ENCODE data around the gene COL15A1.
"Not testable (repeated sequence)": the region's sequence is repeated elsewhere in the genome, so short reads cannot be mapped to it uniquely, and the experiment has no call there.

Gene COL15A1

GRCh38 chr9:98994172-98995058 lies 50.7 kb downstream of the COL15A1 start:
- no peak for DNase-seq (ENCODE audit: low spot score)

DNA sequence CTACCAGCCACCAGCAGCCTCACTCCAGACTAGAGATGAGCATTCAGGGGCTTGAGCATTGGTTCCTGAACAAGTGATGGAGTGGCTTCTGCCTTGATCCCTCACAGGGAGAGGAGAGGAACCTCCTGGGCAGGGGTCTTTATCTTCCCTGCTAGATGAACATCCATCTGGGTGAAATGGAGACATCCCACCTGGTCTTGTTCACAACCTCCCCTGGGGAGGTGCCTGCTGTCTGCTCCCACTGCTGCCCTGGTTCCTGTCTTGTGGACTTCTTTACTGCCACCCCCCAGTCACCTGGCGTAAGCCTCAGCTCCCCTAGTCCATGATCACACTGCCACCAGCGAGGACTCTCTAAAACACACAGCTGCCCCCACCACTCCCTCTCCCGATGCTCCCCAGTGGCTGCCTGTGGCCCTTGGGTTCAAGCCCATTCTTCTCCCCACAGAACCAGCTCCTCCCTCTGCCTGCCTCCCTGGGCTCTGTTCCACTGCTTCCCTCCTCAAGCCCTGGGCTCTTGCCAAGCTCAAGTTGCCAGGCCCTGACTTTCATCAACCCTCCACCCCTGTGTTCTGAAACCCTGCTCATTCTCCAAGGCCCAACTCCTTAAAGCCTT lies 51.5 kb downstream of the COL15A1 start:
- no peak for DNase-seq (ENCODE audit: low spot score)

GRCh38 chr9:98995971-98996504 lies 52.3 kb downstream of the COL15A1 start:
- DNase-seq (ENCODE audit: low spot score): no peak

DNA sequence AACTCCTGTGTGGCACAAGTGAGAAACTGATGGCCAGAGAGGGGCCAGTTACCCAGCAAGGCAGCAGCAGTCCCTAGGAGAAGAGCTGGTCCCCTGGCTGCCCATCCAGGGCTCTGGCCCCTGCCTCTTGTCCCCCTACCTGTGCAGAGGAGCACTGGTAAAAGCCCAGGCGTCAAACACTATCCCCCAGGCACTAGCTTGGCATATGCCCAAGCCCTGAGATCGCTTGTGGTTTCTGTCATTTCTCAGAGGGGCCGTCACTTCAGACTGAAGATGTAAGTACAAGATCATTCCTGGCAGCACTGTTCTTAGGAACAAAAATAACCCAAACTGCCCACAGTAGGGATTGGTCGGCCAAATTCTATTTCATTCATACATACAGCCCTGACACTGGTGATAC lies 53.9 kb downstream of the COL15A1 start:
- no peak for DNase-seq (ENCODE audit: low spot score)

DNA sequence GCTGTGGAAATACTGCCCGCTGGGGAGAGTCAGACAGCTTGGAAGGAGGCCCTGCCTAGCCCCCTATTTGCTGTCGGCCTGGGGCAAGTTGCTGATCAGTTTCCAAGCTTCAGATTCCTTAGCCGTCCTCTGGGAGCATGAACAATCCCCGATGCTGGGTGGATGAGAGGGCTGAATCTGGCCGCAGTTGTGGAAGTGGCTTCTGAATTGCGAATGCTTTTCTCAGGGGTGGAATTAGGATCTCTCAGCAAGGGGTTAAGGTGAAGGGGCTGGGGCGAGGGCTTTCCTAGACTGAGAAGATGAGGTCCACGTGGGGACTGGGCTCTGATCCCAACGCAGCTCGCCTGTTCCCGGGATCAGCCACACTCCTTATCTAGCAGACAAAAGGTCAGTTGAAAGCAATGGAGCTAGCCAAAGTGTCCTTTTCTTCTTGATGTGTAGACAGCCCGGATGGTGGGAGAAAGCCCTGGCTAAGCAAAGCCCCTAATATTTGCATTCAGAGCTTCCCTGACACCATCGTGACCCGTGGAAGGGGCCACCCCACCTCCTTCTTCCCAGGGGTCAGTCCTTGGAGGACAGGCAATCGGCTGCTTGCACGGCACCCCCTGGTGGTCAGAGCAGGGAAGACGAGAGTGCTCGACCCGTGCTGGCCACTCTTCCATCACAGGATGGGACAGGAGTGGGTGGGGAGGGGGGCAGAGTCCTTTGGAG lies 54.9 kb downstream of the COL15A1 start:
- peak; percentile 35 for DNase-seq (ENCODE audit: low spot score)

DNA sequence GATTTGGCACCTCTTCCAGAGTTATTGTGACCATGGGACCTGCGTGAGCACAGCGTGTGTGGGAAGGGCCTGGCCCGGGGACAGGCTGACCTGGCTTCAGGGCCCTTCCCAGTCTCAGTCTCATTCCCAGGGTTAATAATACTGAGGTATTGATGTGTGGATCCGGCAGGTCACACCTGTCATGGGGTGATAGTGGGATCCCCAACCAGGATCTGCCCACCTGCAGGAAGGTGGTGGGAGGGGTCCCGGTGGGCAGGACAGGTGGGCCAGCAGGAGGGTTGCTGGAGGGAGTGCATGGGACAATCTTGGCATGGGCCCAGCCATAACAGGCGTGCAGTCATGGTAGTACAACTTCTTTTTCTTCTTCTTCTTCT lies 55.4 kb downstream of the COL15A1 start:
- no peak for DNase-seq (ENCODE audit: low spot score)

DNA sequence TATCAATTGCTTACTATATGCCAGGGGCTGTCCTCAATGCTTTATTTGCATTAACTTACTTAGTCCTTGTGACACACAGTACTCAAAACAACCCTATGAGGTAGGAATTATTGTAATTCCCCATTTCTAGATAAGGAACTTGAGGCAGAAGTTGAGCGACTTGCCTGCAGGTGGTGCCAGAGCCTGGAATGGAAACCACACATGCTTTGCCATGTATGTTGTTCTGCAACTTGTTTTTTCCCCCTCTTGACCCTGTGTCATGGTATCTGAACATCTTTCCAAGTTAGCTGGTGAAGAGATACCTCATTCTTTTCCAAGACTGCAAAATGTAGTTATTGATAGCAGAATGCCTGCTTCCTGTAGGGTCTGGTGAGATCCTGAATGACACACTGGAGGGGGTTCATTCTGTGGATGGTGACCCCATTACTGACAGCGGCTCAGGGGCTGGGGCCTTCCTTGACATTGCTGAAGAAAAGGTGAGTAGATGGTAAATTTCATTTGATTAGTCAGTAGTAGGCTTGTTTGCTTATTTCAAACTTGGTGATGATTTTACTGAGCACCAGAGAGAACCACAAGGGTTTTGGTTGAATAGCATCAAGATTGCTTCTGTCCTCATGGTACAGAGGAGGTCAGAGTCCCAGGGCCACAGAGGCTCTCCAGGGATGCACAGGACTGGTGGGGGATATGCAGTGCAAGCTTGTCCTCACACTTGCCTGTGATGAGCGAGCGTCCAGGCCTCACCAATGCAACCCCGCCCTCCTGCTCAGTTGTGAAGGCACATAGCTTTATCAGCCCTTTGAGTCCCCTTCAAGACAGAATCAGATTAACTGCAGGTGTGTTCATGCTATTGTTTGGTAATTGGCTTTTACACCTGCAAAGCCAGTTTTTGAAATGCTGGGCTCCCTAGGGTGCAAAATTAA lies 57.0 kb downstream of the COL15A1 start:
- peak; percentile 25 for DNase-seq (ENCODE audit: low spot score)

GRCh38 chr9:99001892-99002291 lies 58.2 kb downstream of the COL15A1 start:
- DNase-seq (ENCODE audit: low spot score): no peak

DNA sequence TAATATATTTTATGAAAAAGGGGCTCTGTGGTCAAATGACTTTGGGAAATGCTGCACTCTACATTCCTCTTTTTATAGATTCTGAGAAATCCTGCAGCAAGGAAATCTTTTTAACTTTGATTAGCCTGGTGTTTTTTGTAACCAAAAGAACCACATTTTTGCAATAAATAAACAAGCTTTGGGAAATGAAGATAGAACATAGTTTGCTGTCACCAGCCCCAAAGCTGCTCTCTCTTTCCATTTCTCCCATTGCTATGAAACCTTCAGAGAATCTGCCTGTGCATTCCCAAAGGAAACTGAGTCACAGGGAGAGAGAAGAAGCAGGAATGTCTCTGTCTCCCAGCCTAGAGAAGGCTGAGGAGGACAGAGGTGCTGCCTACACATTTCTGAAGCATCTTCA lies 59.0 kb downstream of the COL15A1 start:
- DNase-seq (ENCODE audit: low spot score): no peak

DNA sequence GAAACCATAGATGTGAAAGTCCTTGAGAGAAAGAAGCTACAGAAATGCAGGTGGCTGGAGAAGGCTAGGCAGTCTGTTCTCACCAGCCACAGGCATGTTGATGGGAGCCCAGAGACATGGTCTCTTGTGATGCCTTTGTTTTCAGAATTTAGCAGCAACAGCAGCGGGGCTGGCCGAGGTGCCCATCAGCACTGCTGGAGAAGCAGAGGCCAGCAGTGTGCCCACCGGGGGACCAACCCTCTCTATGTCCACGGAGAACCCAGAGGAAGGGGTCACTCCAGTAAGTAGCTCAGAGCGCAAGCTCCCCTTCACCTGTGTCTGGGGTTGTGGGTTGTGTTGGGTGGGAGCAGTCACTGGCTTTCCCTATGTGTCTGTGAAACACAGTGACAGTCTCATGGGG lies 59.6 kb downstream of the COL15A1 start:
- no peak for DNase-seq (ENCODE audit: low spot score)

DNA sequence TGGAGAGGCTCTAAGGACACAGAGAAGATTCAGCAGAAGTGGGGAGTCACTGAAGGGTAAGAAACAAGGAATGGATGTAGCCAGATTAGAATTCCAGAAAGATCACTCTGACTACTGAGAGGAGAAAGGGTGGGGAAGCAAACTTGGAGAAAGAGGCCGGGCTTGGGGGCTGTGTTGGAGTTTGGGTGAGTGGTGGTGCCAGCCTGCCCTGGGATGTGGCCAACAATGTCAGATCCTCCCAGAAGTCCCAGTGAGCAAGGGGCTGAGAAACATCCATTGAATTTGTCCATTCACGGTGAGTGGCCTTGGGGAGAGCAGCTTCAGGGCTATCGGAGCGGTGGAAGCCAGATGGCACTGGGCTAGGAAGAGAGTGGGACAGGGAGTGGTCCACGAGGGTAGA lies 60.4 kb downstream of the COL15A1 start:
- no peak for DNase-seq (ENCODE audit: low spot score)

GRCh38 chr9:99004717-99005460 lies 61.2 kb downstream of the COL15A1 start:
- no peak for DNase-seq (ENCODE audit: low spot score)

DNA sequence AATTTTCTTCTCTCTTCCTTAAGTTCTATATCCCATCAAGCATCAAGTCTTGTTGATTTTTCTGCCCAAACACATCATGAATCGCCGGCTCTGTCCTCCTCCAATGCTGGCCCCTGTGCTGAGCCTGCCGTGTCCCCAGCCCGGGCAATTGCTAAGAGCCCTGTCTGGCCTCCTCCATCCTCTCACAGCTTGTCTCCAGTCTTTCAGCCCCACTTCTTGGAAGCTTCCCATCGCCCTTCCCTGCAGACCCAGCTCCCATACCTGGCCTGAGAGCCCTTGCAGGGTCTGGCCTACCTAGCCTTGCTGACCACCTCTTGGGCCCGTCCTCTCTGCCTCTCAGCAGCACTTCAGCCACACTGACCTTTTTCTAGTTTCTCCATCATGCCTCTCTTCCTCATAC lies 61.9 kb downstream of the COL15A1 start:
- DNase-seq (ENCODE audit: low spot score): no peak

DNA sequence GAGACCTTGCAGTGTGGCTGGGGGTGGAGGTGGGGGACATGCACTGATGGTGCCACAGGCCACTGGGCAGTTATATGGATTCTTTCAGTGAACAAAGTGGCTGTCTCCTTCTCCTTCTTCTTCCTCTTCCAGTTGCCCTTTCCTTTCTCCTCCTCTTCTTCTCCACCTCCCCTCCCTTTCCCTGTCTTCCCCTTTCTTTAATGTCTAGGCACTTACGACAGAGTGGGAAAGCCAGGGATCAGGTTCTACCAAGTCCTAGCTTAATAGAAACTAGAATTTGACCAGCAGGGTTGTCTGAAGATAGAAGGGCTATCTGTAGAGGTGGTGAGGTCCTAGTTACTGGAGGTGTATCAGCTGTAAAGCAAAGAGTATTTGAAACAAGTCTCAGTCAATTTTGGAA lies 62.8 kb downstream of the COL15A1 start:
- DNase-seq (ENCODE audit: low spot score): no peak

DNA sequence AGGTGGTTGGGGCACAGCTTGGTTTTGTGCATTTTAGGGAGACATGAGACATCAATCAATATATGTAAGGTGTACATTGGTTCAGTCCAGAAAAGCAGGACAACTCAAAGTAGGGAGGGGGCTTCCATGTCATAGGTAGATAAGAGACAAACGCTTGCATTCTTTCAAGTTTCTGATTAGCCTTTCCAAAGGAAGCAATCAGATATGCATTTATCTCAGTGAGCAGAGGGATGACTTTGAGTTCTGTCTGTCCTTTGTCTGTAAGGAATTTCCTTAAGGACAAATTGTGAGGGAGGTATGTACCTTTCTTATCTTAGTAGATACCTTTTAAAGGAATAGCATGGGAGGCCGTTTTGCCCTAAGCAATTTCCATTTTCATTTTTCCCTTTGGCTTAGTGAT lies 63.3 kb downstream of the COL15A1 start:
- DNase-seq (ENCODE audit: low spot score): no peak

- DNase-seq (ENCODE audit: low spot score): no peak
Measured at GRCh38 chr9:99008203-99008602, 64.5 kb downstream of the COL15A1 start.

GRCh38 chr9:99010393-99010792 lies 66.7 kb downstream of the COL15A1 start:
- DNase-seq (ENCODE audit: low spot score): not testable (repeated sequence)

DNA sequence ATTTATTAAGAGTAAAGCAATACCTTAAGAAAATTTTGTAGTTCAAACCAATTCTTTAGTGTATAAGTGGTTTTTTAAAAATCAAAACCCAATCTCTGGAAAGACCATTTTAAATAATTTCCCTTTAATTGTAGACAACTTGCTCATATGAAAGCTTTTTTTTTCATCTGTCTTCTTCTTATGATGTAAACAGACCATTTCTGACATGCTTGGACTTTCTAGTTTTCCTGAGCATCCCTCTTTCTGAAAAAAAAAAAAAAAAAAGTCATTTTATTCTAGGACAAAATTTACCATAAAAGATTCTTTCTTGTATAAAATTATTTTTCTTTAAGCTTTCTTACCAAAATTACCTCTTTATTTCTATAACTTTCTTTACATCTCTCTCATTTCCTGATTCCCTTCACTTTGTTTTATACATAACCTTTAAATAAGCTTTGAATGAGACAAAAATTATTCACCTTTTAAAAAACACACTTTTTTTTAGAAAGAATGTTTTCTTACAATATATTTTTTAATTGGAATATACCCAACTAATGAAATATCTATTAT lies 67.5 kb downstream of the COL15A1 start:
- DNase-seq (ENCODE audit: low spot score): no peak

- DNase-seq (ENCODE audit: low spot score): no peak
Measured at GRCh38 chr9:99012957-99013512, 69.3 kb downstream of the COL15A1 start.

DNA sequence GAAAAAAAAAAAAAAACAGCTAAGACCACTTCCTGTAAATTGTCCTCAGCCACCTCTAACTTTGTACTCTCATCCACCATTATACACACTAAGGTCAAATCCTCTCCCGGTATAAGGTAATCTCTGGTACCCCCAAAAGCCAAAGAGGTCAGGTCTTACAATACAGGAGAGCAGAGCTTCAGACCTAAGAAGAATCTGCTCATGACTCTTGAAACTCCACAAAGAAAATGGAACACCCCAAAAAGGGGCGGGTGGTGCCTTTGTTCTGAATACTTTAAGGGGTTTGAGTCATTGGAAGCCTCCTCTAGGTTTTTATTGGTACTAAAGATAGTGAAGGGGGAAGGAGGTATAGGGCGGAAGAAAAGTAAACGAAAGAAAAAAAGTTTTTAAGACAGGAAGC lies 69.8 kb downstream of the COL15A1 start:
- no peak for DNase-seq (ENCODE audit: low spot score)
